Pulmonary artery endothelial cell (primary cell): ENCODE results near the gene C19orf81. TPM values are rescaled to one million over a fixed set of nuclear protein-coding genes. Genes with fewer than 3 reads are reported as not detected.

ENCODE experiments used
- DNase-seq: peaks from one replicate; pipeline ENCODE4 v3.0.0-alpha.2; 2011; ENCODE audit warnings: low read depth, low spot score
- total RNA-seq: library from RNA; depleted of rRNA; stranded (reverse); fragments of >200 nt; gene quantifications from 2 replicates; pipeline ENCODE4 v1.2.3, GENCODE V29; 2014

Gene C19orf81
- total RNA-seq, 1 donor from 2014 or later = 0.59 TPM

DNA sequence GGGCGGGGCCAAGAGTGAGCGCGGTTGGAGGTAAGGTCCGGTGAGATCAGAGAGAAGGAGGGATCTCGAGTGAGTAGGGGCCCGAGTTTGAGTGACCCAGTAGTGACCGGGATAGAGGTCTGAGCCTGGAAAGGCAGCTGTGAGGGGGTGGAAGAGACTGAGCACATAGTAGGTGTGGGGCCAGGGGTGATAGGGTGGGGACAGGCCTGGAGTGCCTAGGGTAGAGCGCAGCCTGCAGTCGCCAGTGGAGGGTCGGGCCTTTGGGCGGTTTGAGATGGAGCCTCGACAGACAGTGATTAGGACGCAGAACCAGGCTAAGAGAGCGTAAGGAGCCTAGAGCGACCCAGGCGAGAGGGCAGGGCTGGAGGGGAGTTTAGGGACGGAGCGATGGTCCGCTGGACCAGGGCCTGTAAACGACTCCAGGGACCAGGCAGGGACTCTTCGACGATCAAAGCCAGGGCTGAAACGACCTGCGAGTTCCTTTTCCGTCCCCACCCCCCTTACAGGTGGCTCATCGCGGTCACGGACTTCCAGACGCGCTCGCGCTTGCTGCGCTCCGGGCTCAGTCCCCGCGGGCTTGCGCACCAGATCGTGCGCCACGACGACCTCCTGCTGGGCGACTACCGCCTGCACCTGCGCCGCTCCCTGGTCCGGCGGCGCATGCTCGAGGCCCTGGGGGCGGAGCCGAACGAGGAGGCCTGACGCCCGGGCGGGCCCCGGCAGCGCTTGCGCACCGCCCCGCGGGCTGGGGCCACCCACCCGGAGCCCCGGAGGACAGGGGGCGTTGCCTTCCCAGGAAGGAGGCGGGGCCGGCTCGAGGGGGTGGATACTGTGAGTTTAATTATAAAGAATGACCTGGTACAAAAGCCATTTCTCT, 9.4 kb downstream of the C19orf81 start:
- DNase-seq = peak; percentile 41

DNA sequence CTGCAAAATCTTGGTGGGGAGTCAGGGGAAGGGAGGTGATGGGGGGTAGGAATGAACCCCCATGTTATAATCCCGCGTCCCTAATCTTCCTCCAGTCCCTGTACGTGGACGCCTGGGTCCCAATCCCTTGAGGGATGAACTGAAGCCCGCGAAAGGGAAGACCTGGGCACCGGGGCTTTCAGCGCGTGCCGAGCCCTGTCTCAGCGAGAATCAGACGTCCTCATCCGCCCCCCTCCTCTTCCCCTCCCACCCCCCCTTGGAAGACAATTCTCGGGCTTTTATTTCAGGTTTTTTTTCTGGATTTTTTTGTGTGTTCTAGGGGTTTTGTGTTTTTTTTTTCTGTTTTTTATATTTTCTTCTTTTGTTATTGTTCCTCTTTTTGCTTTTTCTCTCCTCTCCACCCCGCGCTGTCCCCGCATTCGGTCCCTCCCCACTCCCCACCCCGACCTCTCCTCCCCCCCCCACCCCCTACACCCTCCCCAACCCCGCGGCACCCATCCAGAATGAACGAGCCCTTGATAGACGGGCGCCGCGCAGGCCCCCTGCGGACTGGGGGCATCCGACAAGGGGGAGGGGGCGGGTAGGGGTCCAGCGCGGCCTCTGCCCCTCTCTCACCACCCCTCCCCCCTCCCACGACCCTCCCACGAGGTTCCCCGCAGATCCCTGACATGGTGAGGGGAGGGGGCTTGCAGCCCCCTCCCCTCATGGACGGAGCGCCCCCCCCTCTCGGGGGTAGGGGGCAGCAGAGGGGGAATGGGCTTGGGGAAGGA, 10.3 kb downstream of the C19orf81 start:
- no peak for DNase-seq

DNA sequence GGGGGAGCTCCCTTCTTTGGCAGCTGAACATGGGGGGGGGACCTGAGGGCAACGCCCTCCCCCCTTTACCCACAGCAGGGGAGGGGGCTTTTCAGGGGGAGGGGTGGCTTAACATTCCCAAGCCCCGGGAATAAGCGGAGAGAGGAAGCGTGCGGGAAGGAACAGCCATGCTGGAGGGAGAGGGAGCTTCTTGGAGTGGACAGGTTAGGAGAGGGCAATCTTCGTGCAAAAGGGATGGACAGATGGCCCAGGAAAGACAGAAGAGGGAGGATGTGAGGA, 10.8 kb downstream of the C19orf81 start:
- DNase-seq = no peak

DNA sequence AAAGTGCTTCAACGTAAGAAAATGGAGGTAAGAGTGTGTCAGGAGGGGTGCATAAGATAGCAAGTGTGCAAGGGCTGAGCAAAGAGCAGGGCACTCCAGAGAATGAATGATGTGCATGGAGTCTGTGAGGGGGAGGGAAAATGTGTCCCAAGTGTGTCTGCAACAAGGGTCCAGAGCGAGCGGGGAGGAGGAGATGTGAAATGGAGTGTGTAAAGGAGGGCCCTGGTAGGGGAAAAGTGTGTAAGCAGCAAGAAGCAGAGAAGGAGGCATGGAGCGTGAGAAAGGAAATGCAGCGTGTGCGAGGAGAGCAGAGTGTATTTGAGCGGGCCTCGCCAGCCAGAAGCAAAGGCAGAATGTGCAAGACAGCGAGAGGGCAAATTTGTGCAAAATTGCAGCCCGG, 11.8 kb downstream of the C19orf81 start:
- no peak for DNase-seq

DNA sequence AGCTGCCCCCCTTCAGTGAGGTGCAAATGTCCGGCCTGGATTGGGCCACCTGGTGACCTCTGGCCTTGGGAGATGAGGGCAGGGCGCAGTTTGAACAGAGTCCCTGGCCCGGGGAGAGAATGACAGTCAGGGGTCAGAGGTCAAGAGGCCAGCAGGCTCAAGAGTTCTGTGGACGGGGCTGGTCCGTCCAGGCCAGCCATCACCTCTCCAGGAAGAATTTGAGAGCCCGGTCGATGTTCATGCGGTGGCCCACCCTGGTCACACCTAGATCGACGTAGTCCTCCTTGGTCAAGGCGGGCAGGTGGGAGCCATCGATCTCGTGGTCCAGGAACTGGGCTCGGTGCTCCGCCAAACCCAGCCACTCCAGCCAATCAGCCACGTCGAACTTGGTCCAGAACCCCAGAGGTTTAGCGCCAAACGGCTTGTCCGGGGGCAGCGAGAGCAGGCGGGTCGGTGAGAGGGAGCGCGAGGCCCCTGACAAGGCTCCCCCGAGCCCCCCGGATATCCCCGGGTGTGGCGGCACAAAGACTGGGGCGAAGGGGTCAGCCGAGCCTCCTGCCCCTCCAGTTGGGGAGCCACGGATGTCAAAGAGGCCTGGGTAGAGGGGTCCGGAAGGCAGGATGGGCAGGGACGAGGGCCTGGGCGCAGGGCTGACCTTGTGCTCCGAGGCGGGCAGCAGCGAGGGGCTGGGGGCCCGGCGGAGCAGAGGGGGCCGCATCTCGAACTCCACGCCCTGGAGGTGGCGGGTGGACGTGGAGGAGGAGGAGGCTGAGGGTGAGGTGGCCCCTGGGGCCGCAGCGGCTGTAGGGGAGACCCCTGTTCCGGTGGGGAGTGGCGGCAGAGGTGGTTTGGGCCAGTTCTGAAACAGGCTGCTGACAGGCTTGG, 12.8 kb downstream of the C19orf81 start:
- DNase-seq = no peak

DNA sequence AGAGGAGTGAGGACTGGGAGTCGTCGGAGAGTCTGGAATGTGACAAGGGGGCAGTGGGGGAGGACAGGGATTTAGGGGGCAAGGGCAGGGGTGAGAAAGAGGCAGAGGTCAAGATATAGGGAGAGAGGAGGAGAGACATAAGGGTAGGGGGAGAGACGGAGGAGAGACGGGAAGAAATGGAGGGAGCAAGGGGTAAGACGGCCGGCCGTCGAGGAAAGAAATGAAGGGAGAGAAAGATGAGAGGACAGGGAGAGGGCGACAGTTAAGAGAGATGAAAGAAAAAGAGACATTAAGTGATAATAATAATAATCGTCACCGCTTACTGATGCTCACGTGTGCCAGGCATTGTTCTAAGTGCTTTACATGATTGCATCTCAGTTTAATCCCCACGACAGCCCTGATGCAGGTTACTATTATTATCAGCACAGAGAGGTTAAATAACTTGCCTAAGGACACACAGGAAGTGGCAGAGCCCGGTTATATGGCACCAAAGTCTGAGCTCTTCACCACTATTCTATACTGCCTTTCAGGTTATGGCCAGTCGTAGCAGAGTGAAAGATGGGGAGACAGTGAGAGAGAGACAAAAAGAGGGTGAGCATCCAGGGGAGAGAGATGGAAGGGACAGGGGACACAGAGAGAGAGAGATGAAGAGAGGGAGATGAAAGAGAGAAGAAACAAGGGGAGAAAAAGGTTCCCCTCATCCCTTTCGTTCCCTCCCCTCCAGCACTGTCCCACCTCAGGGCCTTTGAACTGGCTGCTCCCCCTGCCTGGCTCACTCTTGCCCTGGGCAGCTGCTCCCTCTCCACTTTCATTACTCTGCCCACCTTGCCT, 13.6 kb downstream of the C19orf81 start:
- no peak for DNase-seq

DNA sequence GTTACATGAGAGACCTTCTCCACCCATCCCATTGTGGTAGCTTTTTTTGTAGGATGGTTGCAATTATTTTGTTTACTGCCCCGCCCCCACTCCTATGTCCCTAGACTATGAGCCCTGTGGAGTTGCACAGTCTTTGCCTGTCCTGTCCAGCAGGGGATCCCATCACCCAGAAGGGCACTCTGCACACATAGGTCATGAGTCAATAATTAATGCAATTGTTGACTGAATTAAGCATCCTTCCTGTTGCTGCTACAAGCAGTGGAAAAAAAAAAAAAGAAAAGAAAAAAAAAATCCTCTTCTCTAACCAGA, 14.2 kb downstream of the C19orf81 start:
- DNase-seq = no peak

DNA sequence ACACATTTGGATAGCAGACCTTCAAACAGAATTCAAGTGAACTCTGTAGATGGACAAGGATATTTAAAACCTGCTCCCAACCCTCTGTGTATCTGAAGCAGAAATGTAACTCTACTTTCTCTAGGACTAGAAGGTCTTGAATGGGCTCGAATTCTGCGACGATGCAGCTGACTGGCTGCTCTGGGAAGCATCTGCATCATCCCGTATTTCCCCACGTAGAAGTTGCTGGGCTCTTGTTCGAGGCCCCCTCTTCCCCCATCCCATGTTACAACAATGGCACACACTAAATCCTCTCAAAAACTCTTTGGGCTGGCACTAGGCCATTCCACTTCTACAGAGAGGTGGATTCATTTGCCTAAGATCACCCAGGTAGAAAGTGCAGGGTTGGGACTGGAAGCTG, 15.0 kb downstream of the C19orf81 start:
- no peak for DNase-seq

DNA sequence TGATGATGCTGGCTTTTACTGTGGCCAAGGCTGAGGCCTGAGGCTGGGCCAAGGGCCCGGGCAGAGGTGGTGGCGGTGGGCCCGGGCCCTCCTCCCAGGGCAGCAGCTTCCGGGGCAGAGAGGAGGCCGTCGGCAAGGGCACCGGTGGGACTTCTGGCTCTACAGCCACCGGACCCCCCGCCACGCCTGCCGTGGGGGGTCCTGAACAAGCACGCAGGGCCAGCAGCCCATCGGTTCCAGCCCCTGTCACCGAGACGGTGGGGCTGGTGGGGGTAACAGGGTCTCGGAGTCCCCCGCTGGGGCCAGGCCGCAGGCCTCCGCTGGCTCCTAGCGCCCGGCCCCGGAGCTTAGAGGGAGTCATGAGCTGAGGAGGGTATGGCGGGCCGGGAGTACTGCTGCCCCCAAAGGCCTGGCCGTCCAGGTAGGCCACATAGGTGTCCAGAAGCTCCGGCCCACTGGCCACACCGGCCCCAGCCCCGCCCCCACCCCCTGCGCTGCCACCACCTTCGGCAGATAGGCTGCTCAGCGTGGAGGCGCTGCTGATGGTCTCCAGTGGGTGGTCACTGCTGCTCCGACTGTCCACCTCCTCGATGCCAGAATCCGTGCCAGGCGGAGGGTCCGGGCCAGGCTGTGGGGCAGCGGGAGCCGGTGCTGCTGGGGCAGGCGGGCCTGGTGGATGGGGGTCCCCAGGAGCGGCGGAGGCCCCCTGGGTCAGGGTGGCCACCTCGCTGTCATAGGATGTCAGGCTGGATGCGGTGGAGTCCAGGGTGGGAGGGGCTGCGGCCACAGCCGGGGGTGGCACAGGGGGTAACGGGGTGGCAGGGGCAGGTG, 17.3 kb downstream of the C19orf81 start:
- no peak for DNase-seq

DNA sequence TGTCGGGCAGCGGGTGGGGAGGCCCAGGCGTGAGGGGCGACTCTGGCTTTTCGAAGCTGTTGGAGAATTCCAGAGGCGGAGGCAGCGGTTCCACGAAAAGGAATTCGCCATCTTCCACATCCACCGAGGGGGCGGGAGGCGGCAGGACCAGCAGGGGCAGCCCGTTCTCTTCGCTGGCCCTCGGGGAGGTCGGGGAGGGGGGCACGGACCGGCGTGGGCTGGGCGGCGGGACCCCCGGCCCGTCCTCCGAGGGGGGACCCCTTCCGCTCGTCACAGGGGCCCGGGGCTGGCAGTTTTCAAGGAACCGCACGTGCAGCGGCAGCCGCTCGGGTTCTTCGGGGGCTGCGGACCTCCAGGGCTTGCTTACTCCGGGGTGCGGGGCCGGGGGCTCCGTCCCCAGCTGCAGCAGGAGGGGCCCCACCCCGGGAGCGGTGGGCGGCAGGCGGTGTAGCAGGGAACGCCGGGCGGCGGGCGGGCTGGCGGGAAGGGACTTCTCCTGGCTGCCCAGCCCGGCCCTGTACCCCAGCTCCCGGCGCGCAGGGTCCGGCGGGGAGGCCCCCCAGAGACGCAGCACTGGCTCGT, 18.0 kb downstream of the C19orf81 start:
- no peak for DNase-seq

DNA sequence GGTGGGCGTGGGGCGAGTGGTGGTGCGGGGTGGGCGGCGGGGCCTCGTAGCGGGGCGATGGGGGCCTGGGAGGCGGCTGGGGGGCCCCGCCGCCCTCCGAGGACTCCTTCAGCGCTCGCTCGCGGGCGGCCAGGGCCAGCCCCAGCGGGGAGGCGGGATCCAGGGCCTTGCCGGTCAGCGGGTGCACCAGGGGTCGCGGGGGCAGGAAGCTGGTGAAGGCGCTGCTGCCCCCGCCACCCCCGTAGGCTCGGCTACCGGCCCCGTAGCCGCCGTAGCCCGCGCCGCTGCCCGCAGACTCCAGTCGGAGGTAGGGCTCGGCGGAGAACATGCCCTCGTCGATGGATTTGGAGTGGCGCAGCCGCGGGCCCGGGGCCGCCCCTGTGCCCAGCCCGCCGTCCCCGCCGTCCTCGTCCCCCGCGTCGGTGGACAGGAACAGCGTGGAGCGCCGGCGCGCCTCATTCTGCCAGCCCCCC, 18.6 kb downstream of the C19orf81 start:
- DNase-seq = no peak

DNA sequence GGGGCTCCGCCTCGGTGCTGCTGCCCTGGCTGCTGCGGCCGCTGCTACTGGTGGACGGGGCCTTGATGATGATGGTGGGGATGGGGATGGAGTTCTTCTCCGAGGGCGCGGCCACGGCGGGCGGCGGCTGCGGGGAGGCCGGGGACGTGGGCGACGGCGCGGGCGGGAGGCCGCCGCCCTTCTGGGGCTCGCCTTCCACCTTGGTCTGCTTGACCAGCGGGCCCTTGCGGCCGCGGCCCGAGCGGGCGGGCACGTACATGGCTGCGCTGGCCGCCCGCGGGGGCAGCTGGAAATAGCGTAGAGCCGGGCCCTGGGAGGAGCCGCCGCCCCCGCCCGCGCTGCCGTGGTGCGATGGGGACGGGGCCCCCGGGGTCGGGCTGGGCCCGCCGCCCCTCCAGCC, 19.2 kb downstream of the C19orf81 start:
- DNase-seq = no peak

DNA sequence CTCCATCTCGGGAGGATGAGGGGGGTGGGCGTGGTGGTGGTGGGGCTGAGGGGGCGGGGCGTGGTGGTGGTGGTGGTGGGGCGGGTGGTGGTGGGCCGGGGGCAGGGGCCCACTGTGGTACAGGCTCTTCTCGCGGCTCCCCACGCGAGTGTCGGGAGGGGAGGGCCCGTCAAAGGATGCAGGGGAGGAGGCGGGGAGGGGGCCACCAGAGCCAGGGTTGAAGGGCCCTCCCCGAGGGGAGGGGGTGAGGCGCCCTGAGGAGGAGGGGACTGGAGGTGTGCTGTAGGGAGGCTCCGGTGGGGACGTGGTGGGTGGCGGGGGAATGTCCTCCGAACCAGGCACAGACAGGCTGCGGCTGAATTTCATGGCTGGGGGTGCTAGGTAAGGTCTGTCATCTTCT, 19.6 kb downstream of the C19orf81 start:
- no peak for DNase-seq

DNA sequence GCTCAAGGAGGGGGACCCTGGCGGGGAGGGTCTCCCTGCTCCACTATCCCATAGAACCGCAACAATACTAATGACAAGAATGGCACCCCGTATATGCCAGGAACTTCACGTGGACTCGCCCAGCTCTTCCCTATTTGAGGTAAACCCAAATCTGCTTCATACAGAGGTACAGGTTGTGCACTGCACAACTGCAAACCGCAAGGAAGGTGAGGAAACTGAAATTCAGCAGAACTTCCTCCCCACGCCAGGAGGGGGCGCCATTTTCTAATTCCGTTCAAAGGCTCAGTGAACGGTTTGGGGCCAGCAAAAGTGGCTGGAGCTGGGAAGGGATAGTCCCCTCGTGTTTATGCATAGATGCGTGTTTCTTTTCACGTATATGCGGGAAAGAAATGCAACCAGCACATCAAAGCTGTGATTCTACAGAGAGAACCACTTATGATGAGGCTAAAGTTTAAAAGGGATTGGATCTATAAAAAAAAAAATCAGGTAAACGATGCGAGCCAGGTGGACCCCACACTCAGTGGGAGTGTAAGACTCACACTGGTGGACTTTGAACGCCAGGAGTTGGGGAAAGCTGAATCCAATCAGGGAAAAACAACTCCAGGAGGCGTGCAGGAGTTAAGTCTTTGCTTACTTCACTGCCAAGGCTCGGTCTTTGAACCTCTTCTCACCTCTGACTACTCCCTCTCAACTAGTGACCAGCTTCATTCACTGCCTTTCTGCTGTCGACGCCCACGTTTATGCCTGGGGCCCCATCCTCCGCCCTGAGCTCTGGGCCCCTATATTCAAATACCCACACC, 20.3 kb downstream of the C19orf81 start:
- no peak for DNase-seq

DNA sequence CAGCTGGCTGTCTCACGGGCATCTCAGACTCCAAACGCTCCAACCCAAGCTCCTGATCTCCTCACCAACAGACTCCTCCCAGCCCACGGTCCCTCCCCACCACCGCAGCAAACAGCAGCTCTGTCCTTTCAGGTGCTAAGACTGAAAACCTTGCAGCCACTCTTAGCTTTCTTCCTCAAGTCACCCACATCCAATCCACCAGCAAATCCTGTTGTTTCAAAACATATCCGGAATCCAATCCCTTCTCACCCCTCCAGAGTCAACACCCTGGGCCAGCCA, 20.8 kb downstream of the C19orf81 start:
- DNase-seq = no peak

DNA sequence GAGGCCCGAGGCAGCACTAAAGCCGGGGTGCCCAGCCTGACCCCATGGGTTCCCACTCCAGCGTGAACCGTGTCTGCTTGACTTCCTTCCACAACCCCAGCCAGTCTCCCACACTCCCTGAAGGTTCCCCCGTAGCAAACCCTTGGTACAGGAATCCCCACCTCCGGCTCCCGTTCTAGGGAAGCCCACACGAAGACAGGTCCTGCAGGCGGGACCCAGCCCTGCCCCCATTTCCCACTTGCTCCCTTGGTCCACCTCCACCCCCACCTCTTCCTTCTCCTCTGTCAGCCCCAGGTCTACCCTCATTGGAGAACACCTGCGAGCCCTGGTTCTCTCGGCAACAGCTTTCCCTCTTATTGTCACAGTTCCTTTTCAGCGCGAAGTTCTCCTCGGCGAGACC, 23.9 kb downstream of the C19orf81 start:
- no peak for DNase-seq

DNA sequence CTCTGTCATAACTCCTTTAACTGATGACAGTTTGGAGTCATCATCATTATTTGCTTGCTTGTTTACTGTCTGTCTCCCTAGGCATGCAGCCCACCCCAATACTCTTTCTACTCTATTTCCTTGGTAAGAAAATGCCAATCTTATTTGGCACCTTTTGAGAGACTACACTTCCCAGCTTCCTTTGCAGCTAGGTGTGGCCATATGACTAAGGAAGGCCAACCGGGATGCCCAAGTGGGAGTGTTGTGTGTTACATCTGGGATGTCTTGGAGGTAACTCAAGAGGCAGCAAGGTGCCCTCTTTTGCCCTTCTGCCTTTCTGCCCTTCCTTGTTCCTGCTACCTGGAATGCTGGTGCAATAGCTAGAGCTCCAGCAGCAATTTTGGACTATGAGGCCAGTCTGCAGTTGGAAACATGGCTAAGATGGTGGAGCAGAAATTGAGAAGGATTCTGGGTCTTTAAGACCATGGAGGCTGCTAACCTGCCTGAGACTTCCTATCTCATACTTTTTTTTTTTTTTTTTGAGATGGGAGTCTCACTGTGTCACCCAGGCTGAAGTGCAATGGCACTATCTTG, 27.5 kb downstream of the C19orf81 start:
- DNase-seq = no peak

DNA sequence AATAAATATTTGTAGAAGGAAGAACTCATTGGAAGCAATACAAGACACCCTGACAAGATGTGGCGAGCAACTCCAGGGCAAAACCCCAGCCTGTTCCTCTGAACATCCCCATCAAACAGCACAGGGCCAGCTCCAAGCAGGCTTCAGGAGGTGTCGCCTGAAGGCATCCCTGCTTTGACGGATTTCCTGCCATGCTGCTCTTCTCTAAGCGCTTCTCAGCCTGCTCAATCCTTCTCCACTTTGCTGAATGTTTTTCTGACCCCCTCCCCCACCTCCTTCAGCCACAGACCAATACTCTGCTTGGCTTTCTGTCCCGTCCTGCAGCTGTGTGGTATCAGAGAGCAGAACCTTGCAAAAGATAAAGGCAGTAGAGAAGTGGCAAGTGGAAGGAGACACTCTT, 28.4 kb downstream of the C19orf81 start:
- DNase-seq = no peak

DNA sequence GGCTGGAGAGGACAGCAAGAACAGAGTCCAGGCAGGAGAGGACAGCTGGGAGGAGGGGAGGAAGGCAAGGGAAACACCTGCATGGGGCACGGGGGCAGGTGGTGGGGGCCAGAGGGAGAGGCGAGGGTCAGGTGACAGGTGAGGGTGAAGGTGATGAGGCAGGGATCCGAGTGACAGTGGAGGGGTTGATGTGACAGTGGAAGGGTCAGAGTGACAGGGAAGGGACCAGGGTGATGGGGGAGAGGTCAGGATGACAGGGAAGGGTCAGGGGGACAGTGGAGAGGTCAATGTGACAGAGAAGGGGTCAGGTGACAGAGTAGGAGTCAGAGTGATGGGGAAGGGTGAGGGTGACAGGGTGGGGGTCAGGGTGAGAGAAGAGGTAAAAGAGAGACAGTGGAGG, 29.1 kb downstream of the C19orf81 start:
- no peak for DNase-seq
